Measurements from ENCODE around the gene SIN3A. TPM values are rescaled to one million over a fixed set of nuclear protein-coding genes. Genes with fewer than 3 reads are reported as not detected.

SIN3A gene
- total RNA-seq, 1 experiment from 2014 or later = 45.5 TPM

- H3K27ac Mint-ChIP-seq (ENCODE audit: low read depth, unreplicated experiment) = no peak overlapping the region
- H3K9me3 Mint-ChIP-seq (ENCODE audit: unreplicated experiment) = no peaks in the 10 kb centered on the region
- POLR2A ChIA-PET = interaction anchor here (0.9 to 1.8 kb wide), 2 partner anchors 15 to 18 kb away, joined by 3 to 5 read pairs; partner anchors contain the start of gene MAN2C1
- no peak overlapping the region for H3K4me3 Mint-ChIP-seq (ENCODE audit: unreplicated experiment)
- no TSS peak for BruUV-seq (replicated peaks)
- no peaks in the 10 kb centered on the region for H3K4me1 Mint-ChIP-seq (ENCODE audit: insufficient read depth, unreplicated experiment)
- H3K36me3 Mint-ChIP-seq (ENCODE audit: insufficient read depth, unreplicated experiment) = peaks cover 49% of the 10 kb centered on the region
- H3K27me3 Mint-ChIP-seq (ENCODE audit: insufficient read depth, unreplicated experiment) = no peaks in the 10 kb centered on the region
- intact Hi-C loops (cut with micrococcal nuclease) = no loop called here
- no peak for DNase-seq (ENCODE audit: unreplicated experiment)
- CTCF ChIA-PET = interaction anchor here (2.4 kb wide), 1 partner anchor 14 kb away, joined by 23 read pairs; the partner anchor contains the start of gene MAN2C1
- no peak for TF ChIP-seq CTCF (IDR thresholded peaks at IDR 0.05; ENCODE audit: unreplicated experiment)
Observed at GRCh38 chr15:75353604-75354003, 97.9 kb downstream of the SIN3A start.

DNA sequence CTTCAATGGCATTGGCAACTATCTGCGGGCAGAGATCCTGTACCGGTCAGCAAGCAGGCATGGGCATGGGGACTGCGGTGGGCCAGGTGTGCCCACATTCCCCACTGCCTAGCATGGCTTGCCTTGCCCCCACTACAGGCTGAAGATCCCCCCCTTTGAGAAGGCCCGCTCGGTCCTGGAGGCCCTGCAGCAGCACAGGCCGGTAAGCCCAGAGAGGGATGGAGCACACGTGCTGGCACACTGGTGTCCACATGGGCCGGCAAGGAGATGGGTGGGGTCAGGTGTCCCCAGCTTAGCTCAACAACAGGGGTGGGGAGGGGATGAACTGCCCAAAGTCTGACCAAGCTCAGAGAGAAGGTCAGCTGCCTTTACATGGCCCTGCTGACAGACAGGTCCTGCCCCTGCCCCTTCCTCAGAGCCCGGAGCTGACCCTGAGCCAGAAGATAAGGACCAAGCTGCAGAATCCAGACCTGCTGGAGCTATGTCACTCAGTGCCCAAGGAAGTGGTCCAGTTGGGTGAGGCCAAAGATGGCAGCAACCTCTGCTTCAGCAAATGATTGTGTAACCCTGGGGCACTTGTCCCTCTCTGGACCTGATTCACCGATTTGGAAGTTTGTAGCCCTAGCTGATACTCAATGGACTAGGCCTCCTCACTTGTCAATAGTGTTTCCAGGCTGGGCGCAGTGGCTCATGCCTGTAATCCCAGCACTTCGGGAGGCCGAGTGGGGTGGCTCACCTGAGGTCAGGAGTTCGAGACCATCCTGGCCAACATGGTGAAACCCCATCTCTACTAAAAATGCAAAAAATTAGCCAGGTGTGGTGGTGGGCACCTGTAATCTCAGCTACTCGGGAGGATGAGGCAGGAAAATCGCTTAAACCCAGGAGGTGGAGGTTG, 99.1 kb downstream of the SIN3A start:
- POLR2A ChIA-PET = interaction anchor here (0.6 to 0.9 kb wide), 4 partner anchors 16 to 339 kb away, joined by 3 to 6 read pairs (median 4); partner anchors contain the start of gene MAN2C1
- CTCF ChIA-PET = interaction anchor here (2.4 kb wide), 1 partner anchor 15 kb away, joined by 23 read pairs; the partner anchor contains the start of gene MAN2C1
- Mint-ChIP-seq H3K9me3 (ENCODE audit: unreplicated experiment) (no peaks in the 10 kb centered on the region), H3K36me3 (ENCODE audit: insufficient read depth, unreplicated experiment) (peaks cover 40% of the 10 kb centered on the region), H3K27ac (ENCODE audit: low read depth, unreplicated experiment) (no peak overlapping the region), H3K27me3 (ENCODE audit: insufficient read depth, unreplicated experiment) (no peaks in the 10 kb centered on the region), H3K4me3 (ENCODE audit: unreplicated experiment) (no peak overlapping the region), H3K4me1 (ENCODE audit: insufficient read depth, unreplicated experiment) (peaks cover 5% of the 10 kb centered on the region)
- BruUV-seq (replicated peaks) = no TSS peak
- TF ChIP-seq CTCF (IDR thresholded peaks at IDR 0.05; ENCODE audit: unreplicated experiment) = no peak
- intact Hi-C loops (cut with micrococcal nuclease) = no loop called here
- no peak for DNase-seq (ENCODE audit: unreplicated experiment)

DNA sequence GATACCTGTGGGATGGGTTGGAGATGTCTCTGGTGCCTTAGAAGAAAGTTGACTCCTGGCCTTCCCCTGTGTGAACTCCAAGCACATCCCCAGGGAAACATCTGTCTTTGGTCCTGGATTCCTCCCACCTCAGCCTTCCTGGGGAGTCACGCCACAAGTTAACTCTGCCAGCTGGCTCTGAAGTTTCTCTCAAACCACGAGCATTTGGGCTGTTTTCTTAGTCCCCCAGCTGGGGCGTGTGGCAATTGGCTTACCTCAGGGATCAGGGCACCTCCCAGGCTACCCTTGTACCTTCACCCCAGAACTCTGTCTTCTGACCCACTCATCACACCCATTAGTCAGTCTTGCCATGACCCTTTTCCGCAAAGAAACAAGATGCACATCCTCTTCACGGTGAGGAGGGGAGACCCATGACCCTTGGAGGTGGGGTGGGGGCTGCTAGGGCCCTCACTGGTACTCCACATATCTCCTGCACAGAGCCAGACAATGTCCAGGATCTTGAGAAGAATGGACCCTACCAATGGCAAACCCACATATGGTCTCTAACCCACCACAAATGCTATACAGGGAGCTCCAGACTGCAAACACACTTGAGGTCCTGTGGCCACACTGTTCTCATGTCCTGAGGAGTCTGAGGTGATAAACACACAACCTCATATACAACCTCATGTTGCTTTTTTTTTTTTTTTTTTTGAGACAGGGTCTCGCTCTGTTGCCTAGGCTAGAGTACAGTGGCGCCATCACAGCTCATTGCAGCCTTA, 100.7 kb downstream of the SIN3A start:
- POLR2A ChIA-PET = interaction anchor here (0.6 to 1.5 kb wide), 4 partner anchors 11 to 105 kb away, joined by 4 to 6 read pairs (median 4); partner anchors contain the start of gene COMMD4
- Mint-ChIP-seq H3K27ac (ENCODE audit: low read depth, unreplicated experiment) (no peak overlapping the region), H3K27me3 (ENCODE audit: insufficient read depth, unreplicated experiment) (no peaks in the 10 kb centered on the region), H3K4me1 (ENCODE audit: insufficient read depth, unreplicated experiment) (peaks cover 5% of the 10 kb centered on the region), H3K36me3 (ENCODE audit: insufficient read depth, unreplicated experiment) (peaks cover 32% of the 10 kb centered on the region), H3K4me3 (ENCODE audit: unreplicated experiment) (no peak overlapping the region), H3K9me3 (ENCODE audit: unreplicated experiment) (no peaks in the 10 kb centered on the region)
- CTCF ChIA-PET = no interaction called here
- TSS peak; percentile 7 for BruUV-seq (replicated peaks)
- intact Hi-C loops (cut with micrococcal nuclease) = no loop called here
- no peak for TF ChIP-seq CTCF (IDR thresholded peaks at IDR 0.05; ENCODE audit: unreplicated experiment)
- no peak for DNase-seq (ENCODE audit: unreplicated experiment)

Measured in MCF 10A (cell line).